Neuronal stem cell (in vitro differentiated cells): Measurements from ENCODE around the gene TBC1D5.

ENCODE experiments used
- DNase-seq: peaks from one replicate; pipeline ENCODE4 v3.0.0-alpha.2; 2013; ENCODE audit warnings: low spot score
- H2AFZ ChIP-seq: one replicate; pipeline ENCODE4 v1.6.1; 2013; ENCODE audit warnings: mild to moderate bottlenecking, low read length, inconsistent platforms
- H2AK5ac ChIP-seq: 2 replicates; pipeline ENCODE4 v1.6.1; 2013; ENCODE audit warnings: low read depth, mild to moderate bottlenecking, inconsistent platforms, low read length, moderate library complexity, mixed read lengths
- H2BK120ac ChIP-seq: 2 replicates; pipeline ENCODE4 v1.6.1; 2013; ENCODE audit warnings: low read depth, mild to moderate bottlenecking, inconsistent platforms, low read length, moderate library complexity, mixed read lengths
- H2BK12ac ChIP-seq: one replicate; pipeline ENCODE4 v1.6.1; 2013; ENCODE audit warnings: low read length, inconsistent platforms
- H2BK15ac ChIP-seq: 2 replicates; pipeline ENCODE4 v1.6.1; 2013; ENCODE audit warnings: mild to moderate bottlenecking, low read length, inconsistent platforms, mixed read lengths
- H2BK5ac ChIP-seq: one replicate; pipeline ENCODE4 v1.6.1; 2013; ENCODE audit warnings: inconsistent platforms, mild to moderate bottlenecking, low read length, moderate library complexity
- H3K14ac ChIP-seq: one replicate; pipeline ENCODE4 v1.6.1; 2013; ENCODE audit warnings: low read length, inconsistent platforms
- H3K18ac ChIP-seq: 2 replicates; pipeline ENCODE4 v1.6.1; 2013; ENCODE audit warnings: low read length, inconsistent platforms
- H3K23ac ChIP-seq: 2 replicates; pipeline ENCODE4 v1.6.1; 2013; ENCODE audit warnings: low read depth, mild to moderate bottlenecking, mixed read lengths, low read length, inconsistent platforms; ENCODE audit not compliant: poor library complexity
- H3K27ac ChIP-seq: replicated peaks from 3 replicates; pipeline ENCODE4 v1.5.1; 2013; ENCODE audit warnings: low read length, inconsistent platforms
- H3K27me3 ChIP-seq, 3 experiments: 2 replicates each; pipeline ENCODE4 v1.6.1; 2013; ENCODE audit warnings: low read length in 3 of 3, mild to moderate bottlenecking in 2 of 3, inconsistent platforms in 1 of 3, low read depth in 1 of 3, mixed read lengths in 1 of 3, moderate library complexity in 1 of 3; ENCODE audit not compliant: control insufficient read depth in 3 of 3, insufficient read depth in 3 of 3
- H3K36me3 ChIP-seq, 2 donors: replicated peaks in 1 of 2; 2 replicates each; pipeline ENCODE4 v1.6.1; 2013; ENCODE audit warnings: low read length in 2 of 2; ENCODE audit not compliant: control insufficient read depth in 2 of 2, insufficient read depth in 2 of 2
- H3K4ac ChIP-seq: 2 replicates; pipeline ENCODE4 v1.6.1; 2013; ENCODE audit warnings: inconsistent platforms, mild to moderate bottlenecking, low read length, moderate library complexity
- H3K4me1 ChIP-seq, 2 donors: 1 replicate in 1 of 2; 2 replicates in 1 of 2; pipeline ENCODE4 v1.6.1; 2013; ENCODE audit warnings: low read length in 2 of 2, low read depth in 1 of 2; ENCODE audit not compliant: control insufficient read depth in 2 of 2, insufficient read depth in 1 of 2
- H3K4me2 ChIP-seq: one replicate; pipeline ENCODE4 v1.6.1; 2013; ENCODE audit warnings: mild to moderate bottlenecking, low read length, inconsistent platforms; ENCODE audit not compliant: insufficient read depth, poor library complexity, severe bottlenecking
- H3K4me3 ChIP-seq, 2 donors: 2 replicates each; pipeline ENCODE4 v1.5.1; 2013; ENCODE audit warnings: low read length in 2 of 2, mild to moderate bottlenecking in 2 of 2, inconsistent platforms in 1 of 2, moderate library complexity in 1 of 2
- H3K79me1 ChIP-seq: one replicate; pipeline ENCODE4 v1.6.1; 2013; ENCODE audit warnings: low read depth, mild to moderate bottlenecking, inconsistent platforms, low read length, moderate library complexity
- H3K9ac ChIP-seq: one replicate; pipeline ENCODE4 v1.6.1; 2013; ENCODE audit warnings: mild to moderate bottlenecking, low read depth, low read length, inconsistent platforms; ENCODE audit not compliant: poor library complexity
- H3K9me3 ChIP-seq, 2 donors: replicated peaks in 1 of 2; 2 replicates each; pipeline versions ENCODE3 to v1.6.1; 2013; ENCODE audit warnings: low read length in 2 of 2, mild to moderate bottlenecking in 2 of 2, inconsistent platforms in 1 of 2, low read depth in 1 of 2, mixed read lengths in 1 of 2, moderate library complexity in 1 of 2; ENCODE audit not compliant: control insufficient read depth in 2 of 2, insufficient read depth in 1 of 2
- H4K8ac ChIP-seq: one replicate; pipeline ENCODE4 v1.6.1; 2013; ENCODE audit warnings: low read depth, mild to moderate bottlenecking, inconsistent platforms, low read length, moderate library complexity
- H4K91ac ChIP-seq: one replicate; pipeline ENCODE4 v1.6.1; 2013; ENCODE audit warnings: low read length, low read depth, mild to moderate bottlenecking, inconsistent platforms; ENCODE audit not compliant: poor library complexity
- WGBS, 2 donors: extraction: QIAGEN DNeasy Blood & Tissue Kit; methylation state at CpG; one replicate each; pipeline ENCODE4 v1.1.7; 2013; ENCODE audit warnings: missing lambda C conversion rate in 2 of 2, mixed read lengths in 1 of 2; ENCODE audit not compliant: insufficient read length in 2 of 2, insufficient replicate concordance in 1 of 2; ENCODE audit errors: extremely low coverage in 2 of 2; 5-methylcytosine and 5-hydroxymethylcytosine counted together

Gene TBC1D5

DNA sequence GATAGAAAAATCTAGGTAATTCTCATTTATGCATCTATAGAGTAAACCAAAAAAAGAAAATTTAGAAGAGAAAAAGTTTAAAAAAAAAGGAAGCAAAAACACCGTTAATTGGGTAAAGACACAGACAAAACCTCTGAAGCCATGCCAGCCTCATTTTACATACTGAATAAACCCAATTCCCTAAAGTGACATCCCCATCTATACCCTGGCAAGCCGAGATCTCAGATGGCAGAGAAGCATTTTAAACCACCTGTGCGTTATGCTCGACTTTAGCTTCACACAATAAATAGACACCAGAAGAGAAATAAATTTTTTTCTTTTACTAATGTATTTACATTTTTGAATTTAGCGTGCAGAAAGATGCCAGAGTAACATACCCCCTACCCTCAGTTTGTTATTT lies 475.6 kb downstream of the TBC1D5 start:
- H2BK12ac ChIP-seq, result no peak overlapping the region
- H3K27ac ChIP-seq, result no peak overlapping the region
- no peak overlapping the region for H3K9ac ChIP-seq
- no CpG with 5 or more reads among the region's 5 CpGs for WGBS, 2 donors
- H3K27me3 ChIP-seq, result no peaks in the 10 kb centered on the region
- no peak overlapping the region for H2BK120ac ChIP-seq
- H3K4me1 ChIP-seq, result no peaks in the 10 kb centered on the region
- no peak overlapping the region for H2AK5ac ChIP-seq
- no peak overlapping the region for H2AFZ ChIP-seq
- H3K4ac ChIP-seq, result no peak overlapping the region
- H2BK5ac ChIP-seq, result no peak overlapping the region
- no peaks in the 10 kb centered on the region for H3K79me1 ChIP-seq
- H3K4me3 ChIP-seq, result no peak overlapping the region
- DNase-seq, result no peak
- no peaks in the 10 kb centered on the region for H3K9me3 ChIP-seq
- H3K14ac ChIP-seq, result no peak overlapping the region
- no peaks in the 10 kb centered on the region for H3K36me3 ChIP-seq
- H3K23ac ChIP-seq, result no peak overlapping the region
- H3K18ac ChIP-seq, result no peak overlapping the region
- H2BK15ac ChIP-seq, result no peak overlapping the region
- no peak overlapping the region for H4K8ac ChIP-seq
- H4K91ac ChIP-seq, result no peak overlapping the region
- H3K4me2 ChIP-seq, result no peak overlapping the region

- Histone ChIP-seq H3K27me3 (no peaks in the 10 kb centered on the region), H2BK120ac (no peak overlapping the region), H3K4me3 (no peak overlapping the region), H2BK15ac (no peak overlapping the region), H3K27ac (no peak overlapping the region), H3K9me3 (no peaks in the 10 kb centered on the region), H2AK5ac (no peak overlapping the region), H3K79me1 (no peaks in the 10 kb centered on the region), H3K14ac (no peak overlapping the region), H2BK12ac (no peak overlapping the region), H2BK5ac (no peak overlapping the region), H2AFZ (no peak overlapping the region), H3K18ac (no peak overlapping the region), H3K4me1 (no peaks in the 10 kb centered on the region), H3K23ac (no peak overlapping the region), H3K4ac (no peak overlapping the region), H3K36me3 (no peaks in the 10 kb centered on the region), H4K8ac (no peak overlapping the region), H3K4me2 (no peak overlapping the region), H4K91ac (no peak overlapping the region), H3K9ac (peak overlapping the region; percentile 9)
- no CpG with 5 or more reads among the region's 3 CpGs for WGBS, 2 donors
- no peak for DNase-seq
Measured at GRCh38 chr3:17261627-17262369, 480.6 kb downstream of the TBC1D5 start.

GRCh38 chr3:17260257-17260656 lies 482.2 kb downstream of the TBC1D5 start:
- no peak overlapping the region for H3K4me3 ChIP-seq

DNA sequence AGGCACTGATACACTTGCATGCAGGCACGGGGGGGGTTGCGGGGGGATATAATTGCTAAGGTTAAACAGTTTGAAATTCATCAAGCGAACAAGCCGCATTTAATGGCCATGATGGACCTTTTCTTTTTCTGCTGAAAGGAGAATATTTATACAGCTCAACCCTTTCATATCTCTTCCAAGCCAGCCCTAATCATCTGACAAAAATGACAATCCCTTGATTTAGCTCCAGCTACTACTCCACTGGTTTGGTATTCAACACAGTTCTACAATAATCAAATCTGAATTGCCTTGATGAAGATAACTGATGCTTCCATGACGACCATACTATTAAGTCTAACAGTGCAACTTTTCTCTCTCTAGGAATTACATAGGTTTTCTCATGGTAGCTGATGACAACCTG lies 482.7 kb downstream of the TBC1D5 start:
- Histone ChIP-seq H2BK5ac (no peak overlapping the region), H3K18ac (no peak overlapping the region), H3K4me2 (no peak overlapping the region), H2BK12ac (no peak overlapping the region), H3K27ac (no peak overlapping the region), H2BK15ac (no peak overlapping the region), H3K9ac (no peak overlapping the region), H3K4ac (no peak overlapping the region), H2BK120ac (no peak overlapping the region), H3K79me1 (no peaks in the 10 kb centered on the region), H2AFZ (no peak overlapping the region), H3K9me3 (no peaks in the 10 kb centered on the region), H3K14ac (no peak overlapping the region), H2AK5ac (no peak overlapping the region), H4K8ac (no peak overlapping the region), H3K4me1 (no peaks in the 10 kb centered on the region), H3K36me3 (no peaks in the 10 kb centered on the region), H3K23ac (no peak overlapping the region), H4K91ac (no peak overlapping the region), H3K27me3 (no peaks in the 10 kb centered on the region), H3K4me3 (no peak overlapping the region)
- no CpG with 5 or more reads among the region's 5 CpGs for WGBS, 2 donors
- no peak for DNase-seq

More at GRCh38 chr3:17260257-17260656, 482.2 kb downstream of the TBC1D5 start:
- Histone ChIP-seq H3K36me3 (no peaks in the 10 kb centered on the region), H4K91ac (no peak overlapping the region), H3K4me2 (no peak overlapping the region), H3K79me1 (no peaks in the 10 kb centered on the region), H3K14ac (no peak overlapping the region), H2AK5ac (no peak overlapping the region), H3K9me3 (no peaks in the 10 kb centered on the region), H2BK120ac (no peak overlapping the region), H3K27ac (no peak overlapping the region), H3K9ac (no peak overlapping the region), H3K4ac (no peak overlapping the region), H3K27me3 (no peaks in the 10 kb centered on the region), H2AFZ (no peak overlapping the region), H3K4me1 (no peaks in the 10 kb centered on the region), H3K18ac (no peak overlapping the region), H2BK5ac (no peak overlapping the region), H3K23ac (no peak overlapping the region), H2BK12ac (no peak overlapping the region), H4K8ac (no peak overlapping the region), H2BK15ac (no peak overlapping the region)
- DNase-seq, result no peak
